Mesendoderm (in vitro differentiated cells): Measurements from ENCODE around the gene GPBP1L1.

ENCODE experiments used
- DNase-seq: peaks from one replicate; pipeline ENCODE4 v3.0.0; 2013
- H2AK5ac ChIP-seq: 2 replicates; pipeline ENCODE4 v1.6.1; 2013; ENCODE audit warnings: low read length, inconsistent platforms
- H2BK120ac ChIP-seq: 2 replicates; pipeline ENCODE4 v1.6.1; 2013; ENCODE audit warnings: low read depth, mild to moderate bottlenecking, low read length, moderate library complexity, mixed read lengths
- H2BK15ac ChIP-seq: replicated peaks from 2 replicates; pipeline ENCODE4 v1.6.1; 2013; ENCODE audit warnings: low read depth, mild to moderate bottlenecking, moderate library complexity
- H2BK5ac ChIP-seq: 2 replicates; pipeline ENCODE4 v1.6.1; 2013; ENCODE audit warnings: low read length, inconsistent platforms
- H3K18ac ChIP-seq: 2 replicates; pipeline ENCODE4 v1.6.1; 2013; ENCODE audit warnings: mild to moderate bottlenecking, low read length, mixed read lengths
- H3K23ac ChIP-seq: one replicate; pipeline ENCODE4 v1.6.1; 2013; ENCODE audit warnings: low read length
- H3K27ac ChIP-seq: 2 replicates; pipeline ENCODE4 v1.5.1; 2013; ENCODE audit warnings: low read depth, mild to moderate bottlenecking, inconsistent platforms, low read length, moderate library complexity
- H3K27me3 ChIP-seq: 2 replicates; pipeline ENCODE4 v1.6.1; 2013; ENCODE audit warnings: low read length, control low read depth, mild to moderate bottlenecking, inconsistent platforms; ENCODE audit not compliant: insufficient read depth, poor library complexity
- H3K36me3 ChIP-seq: 2 replicates; pipeline ENCODE4 v1.6.1; 2013; ENCODE audit warnings: low read length, inconsistent platforms; ENCODE audit not compliant: control insufficient read depth, insufficient read depth
- H3K4ac ChIP-seq: one replicate; pipeline ENCODE4 v1.6.1; 2013; ENCODE audit warnings: low read depth, mild to moderate bottlenecking, low read length, moderate library complexity
- H3K4me1 ChIP-seq: 2 replicates; pipeline ENCODE4 v1.6.1; 2013; ENCODE audit warnings: low read depth, low read length, inconsistent platforms; ENCODE audit not compliant: control insufficient read depth
- H3K4me2 ChIP-seq: 2 replicates; pipeline ENCODE4 v1.6.1; 2013; ENCODE audit warnings: low read length
- H3K4me3 ChIP-seq: 2 replicates; pipeline ENCODE4 v1.5.1; 2013; ENCODE audit warnings: mild to moderate bottlenecking, low read length
- H3K56ac ChIP-seq: one replicate; pipeline ENCODE4 v1.6.1; 2013; ENCODE audit warnings: low read length
- H3K79me1 ChIP-seq: 2 replicates; pipeline ENCODE4 v1.6.1; 2013; ENCODE audit warnings: low read length, inconsistent platforms
- H3K79me2 ChIP-seq: 2 replicates; pipeline ENCODE4 v1.6.1; 2013; ENCODE audit warnings: mild to moderate bottlenecking, low read length; ENCODE audit not compliant: control insufficient read depth, insufficient read depth
- H3K9ac ChIP-seq: 2 replicates; pipeline ENCODE4 v1.6.1; 2013; ENCODE audit warnings: low read length, inconsistent platforms
- H4K5ac ChIP-seq: one replicate; pipeline ENCODE4 v1.6.1; 2013; ENCODE audit warnings: low read length
- H4K8ac ChIP-seq: one replicate; pipeline ENCODE4 v1.6.1; 2013; ENCODE audit warnings: low read depth, mild to moderate bottlenecking, control low read depth, low read length, moderate library complexity
- WGBS: extraction: QIAGEN DNeasy Blood & Tissue Kit; methylation state at CpG from one replicate; pipeline ENCODE4 v1.1.7; 2013; ENCODE audit warnings: low lambda C conversion rate, missing lambda C conversion rate; ENCODE audit not compliant: insufficient coverage; ENCODE audit errors: extremely low coverage; 5-methylcytosine and 5-hydroxymethylcytosine counted together

The GPBP1L1 gene

GRCh38 chr1:45623972-45624371 lies 62.4 kb downstream of the GPBP1L1 start, which contains the start of gene CCDC17:
CCDC17 (minus strand) TSS chr1:45624054; CDS start chr1:45623909, 145 bp downstream.
- no peaks in the 10 kb centered on the region for H3K79me2 ChIP-seq
- H3K56ac ChIP-seq: no peak within 1 kb of the TSS
- H3K4ac ChIP-seq: no peak within 1 kb of the TSS
- no peak within 1 kb of the TSS for H3K27ac ChIP-seq
- no peak within 1 kb of the TSS for H4K8ac ChIP-seq
- no peak within 1 kb of the TSS for H4K5ac ChIP-seq
- H3K18ac ChIP-seq: no peak within 1 kb of the TSS
- WGBS: no CpG with 5 or more reads among the region's 4 CpGs
- no peak within 1 kb of the TSS for H2AK5ac ChIP-seq
- H3K4me3 ChIP-seq: no peak within 1 kb of the TSS
- H3K36me3 ChIP-seq: peaks cover 5% of the 10 kb centered on the region
- no peaks in the 10 kb centered on the region for H3K27me3 ChIP-seq
- no peak within 1 kb of the TSS for H3K23ac ChIP-seq
- no peak within 1 kb of the TSS for H2BK120ac ChIP-seq
- no peak for DNase-seq
- H3K79me1 ChIP-seq: no peaks in the 10 kb centered on the region
- H2BK15ac ChIP-seq: no peak within 1 kb of the TSS
- H3K4me2 ChIP-seq: no peak within 1 kb of the TSS
- H3K9ac ChIP-seq: no peak within 1 kb of the TSS
- no peak within 1 kb of the TSS for H2BK5ac ChIP-seq
- H3K4me1 ChIP-seq: no peaks in the 10 kb centered on the region

- Histone ChIP-seq H3K4ac (no peak overlapping the region), H3K18ac (no peak overlapping the region), H2BK120ac (no peak overlapping the region), H3K4me2 (no peak overlapping the region), H3K4me3 (no peak overlapping the region), H3K79me2 (no peaks in the 10 kb centered on the region), H3K27me3 (no peaks in the 10 kb centered on the region), H3K4me1 (no peaks in the 10 kb centered on the region), H3K79me1 (no peaks in the 10 kb centered on the region), H3K27ac (no peak overlapping the region), H3K23ac (no peak overlapping the region), H3K36me3 (peaks cover 4% of the 10 kb centered on the region), H4K8ac (no peak overlapping the region), H4K5ac (no peak overlapping the region), H3K9ac (no peak overlapping the region), H2BK5ac (no peak overlapping the region), H2AK5ac (no peak overlapping the region), H3K56ac (no peak overlapping the region), H2BK15ac (no peak overlapping the region)
- DNase-seq: no peak
- no CpG with 5 or more reads among the region's 78 CpGs for WGBS
Observed at GRCh38 chr1:45622524-45623394, 63.6 kb downstream of the GPBP1L1 start.

- Histone ChIP-seq H3K9ac (no peak overlapping the region), H2AK5ac (no peak overlapping the region), H3K79me1 (no peaks in the 10 kb centered on the region)
Observed at GRCh38 chr1:45621895-45622523, 64.3 kb downstream of the GPBP1L1 start.

GRCh38 chr1:45621501-45621836 lies 64.9 kb downstream of the GPBP1L1 start:
- DNase-seq: no peak
- Histone ChIP-seq H2AK5ac (no peak overlapping the region), H3K23ac (no peak overlapping the region), H3K79me2 (no peaks in the 10 kb centered on the region), H3K4me1 (no peaks in the 10 kb centered on the region), H3K27me3 (no peaks in the 10 kb centered on the region), H3K79me1 (no peaks in the 10 kb centered on the region), H3K9ac (no peak overlapping the region), H3K56ac (no peak overlapping the region), H4K5ac (no peak overlapping the region), H4K8ac (no peak overlapping the region), H2BK15ac (no peak overlapping the region), H2BK120ac (no peak overlapping the region), H3K18ac (no peak overlapping the region), H3K4me3 (no peak overlapping the region), H3K27ac (no peak overlapping the region), H3K4ac (no peak overlapping the region), H2BK5ac (no peak overlapping the region), H3K36me3 (peaks cover 12% of the 10 kb centered on the region), H3K4me2 (no peak overlapping the region)
- WGBS: no CpG with 5 or more reads among the region's 3 CpGs

More at GRCh38 chr1:45621895-45622523, 64.3 kb downstream of the GPBP1L1 start:
- H3K79me2 ChIP-seq: no peaks in the 10 kb centered on the region
- H2BK15ac ChIP-seq: no peak overlapping the region
- H4K8ac ChIP-seq: no peak overlapping the region
- no peak overlapping the region for H2BK120ac ChIP-seq
- no peak for DNase-seq
- H3K23ac ChIP-seq: no peak overlapping the region
- no peaks in the 10 kb centered on the region for H3K27me3 ChIP-seq
- H3K36me3 ChIP-seq: peaks cover 10% of the 10 kb centered on the region
- WGBS: no CpG with 5 or more reads among the region's 18 CpGs
- no peak overlapping the region for H2BK5ac ChIP-seq
- no peak overlapping the region for H4K5ac ChIP-seq
- no peak overlapping the region for H3K4ac ChIP-seq
- H3K27ac ChIP-seq: no peak overlapping the region
- H3K18ac ChIP-seq: no peak overlapping the region
- H3K56ac ChIP-seq: no peak overlapping the region
- H3K4me3 ChIP-seq: no peak overlapping the region
- H3K4me1 ChIP-seq: no peaks in the 10 kb centered on the region
- H3K4me2 ChIP-seq: no peak overlapping the region

GRCh38 chr1:45620588-45621500 lies 65.5 kb downstream of the GPBP1L1 start:
- H3K4me3 ChIP-seq: no peak overlapping the region
- no peak overlapping the region for H4K8ac ChIP-seq
- no peak overlapping the region for H3K4ac ChIP-seq
- no peak overlapping the region for H2BK120ac ChIP-seq
- no peak overlapping the region for H2BK5ac ChIP-seq
- H3K36me3 ChIP-seq: peaks cover 17% of the 10 kb centered on the region
- no peak overlapping the region for H3K9ac ChIP-seq
- no peak overlapping the region for H2AK5ac ChIP-seq
- H3K56ac ChIP-seq: no peak overlapping the region
- DNase-seq: no peak
- no CpG with 5 or more reads among the region's 17 CpGs for WGBS
- no peaks in the 10 kb centered on the region for H3K79me1 ChIP-seq
- no peak overlapping the region for H3K4me2 ChIP-seq
- no peak overlapping the region for H3K27ac ChIP-seq
- no peak overlapping the region for H3K23ac ChIP-seq
- H3K18ac ChIP-seq: no peak overlapping the region
- H3K27me3 ChIP-seq: no peaks in the 10 kb centered on the region
- H3K4me1 ChIP-seq: no peaks in the 10 kb centered on the region
- H3K79me2 ChIP-seq: no peaks in the 10 kb centered on the region
- no peak overlapping the region for H2BK15ac ChIP-seq
- no peak overlapping the region for H4K5ac ChIP-seq
